ENCODE measurements around the gene BICC1. TPM values are rescaled to one million over a fixed set of nuclear protein-coding genes. Genes with fewer than 3 reads are reported as not detected.
A peak's percentile ranks its signal among the peaks of the same experiment; 100 is the strongest.

Gene BICC1
- total RNA-seq, 1 donor from 2014 or later: 9.3 TPM

DNA sequence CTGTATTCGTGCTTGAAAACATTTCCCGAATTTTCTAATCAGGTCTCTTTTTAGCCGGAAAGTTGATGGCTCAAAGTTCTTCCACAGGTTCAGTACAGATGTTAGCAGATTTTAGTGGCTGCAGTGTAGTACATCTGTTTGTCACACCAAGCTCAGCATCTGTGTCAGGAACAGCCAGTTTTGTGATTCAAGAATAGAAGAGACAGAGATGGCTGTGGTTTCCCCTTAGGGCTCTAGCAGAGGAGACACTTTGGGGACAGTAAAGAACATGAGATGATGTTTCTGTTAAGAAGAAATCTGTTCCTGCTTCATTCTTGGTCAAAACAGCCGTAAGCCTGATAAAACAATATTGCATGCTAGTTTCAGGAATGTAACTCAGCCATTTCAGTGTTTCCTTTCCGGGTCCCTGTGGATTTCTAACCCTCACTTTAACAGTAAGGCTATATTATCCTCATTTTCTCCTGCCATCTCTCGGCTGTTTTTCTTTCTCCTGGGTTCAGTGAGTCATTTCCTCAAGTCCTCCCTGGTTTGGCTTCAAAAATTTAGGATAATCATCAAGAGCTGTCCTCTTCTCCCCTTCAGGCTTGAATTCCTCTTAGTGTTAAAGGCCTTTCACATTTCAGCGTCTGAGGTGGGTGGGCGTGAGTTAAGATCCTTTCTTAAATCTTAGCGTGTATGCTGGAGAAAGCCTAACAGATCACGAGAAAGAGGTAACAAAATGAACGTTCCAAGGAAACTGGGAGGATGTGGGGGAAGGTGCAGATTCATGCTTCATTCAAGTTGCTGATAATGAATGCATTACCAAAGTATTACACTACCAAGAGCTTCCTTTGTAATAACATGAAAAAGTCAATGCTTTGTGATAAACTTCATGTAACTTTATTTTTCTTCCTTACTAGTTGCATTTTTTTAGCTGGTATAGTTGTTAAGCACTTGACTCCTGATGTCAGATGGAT is 37.1 kb upstream of the BICC1 start:
- H3K27me3 Mint-ChIP-seq (ENCODE audit: low read depth): peaks cover 26% of the 10 kb centered on the region
- peak overlapping the region; percentile 37 for H3K27ac Mint-ChIP-seq
- H3K36me3 Mint-ChIP-seq: no peaks in the 10 kb centered on the region
- H3K9me3 Mint-ChIP-seq: no peaks in the 10 kb centered on the region
- peaks cover 9% of the 10 kb centered on the region for H3K4me1 Mint-ChIP-seq
- TF ChIP-seq, protein P1, sequence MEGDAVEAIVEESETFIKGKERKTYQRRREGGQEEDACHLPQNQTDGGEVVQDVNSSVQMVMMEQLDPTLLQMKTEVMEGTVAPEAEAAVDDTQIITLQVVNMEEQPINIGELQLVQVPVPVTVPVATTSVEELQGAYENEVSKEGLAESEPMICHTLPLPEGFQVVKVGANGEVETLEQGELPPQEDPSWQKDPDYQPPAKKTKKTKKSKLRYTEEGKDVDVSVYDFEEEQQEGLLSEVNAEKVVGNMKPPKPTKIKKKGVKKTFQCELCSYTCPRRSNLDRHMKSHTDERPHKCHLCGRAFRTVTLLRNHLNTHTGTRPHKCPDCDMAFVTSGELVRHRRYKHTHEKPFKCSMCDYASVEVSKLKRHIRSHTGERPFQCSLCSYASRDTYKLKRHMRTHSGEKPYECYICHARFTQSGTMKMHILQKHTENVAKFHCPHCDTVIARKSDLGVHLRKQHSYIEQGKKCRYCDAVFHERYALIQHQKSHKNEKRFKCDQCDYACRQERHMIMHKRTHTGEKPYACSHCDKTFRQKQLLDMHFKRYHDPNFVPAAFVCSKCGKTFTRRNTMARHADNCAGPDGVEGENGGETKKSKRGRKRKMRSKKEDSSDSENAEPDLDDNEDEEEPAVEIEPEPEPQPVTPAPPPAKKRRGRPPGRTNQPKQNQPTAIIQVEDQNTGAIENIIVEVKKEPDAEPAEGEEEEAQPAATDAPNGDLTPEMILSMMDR (IDR thresholded peaks at IDR 0.05; ENCODE audit: unreplicated experiment): no peak
- no peak overlapping the region for H3K4me3 Mint-ChIP-seq
- no peak for DNase-seq (ENCODE audit: low spot score in 2 of 2, unreplicated experiment in 2 of 2)

- no peak overlapping the region for H3K4me3 Mint-ChIP-seq
- H3K27ac Mint-ChIP-seq: peak overlapping the region; percentile 69
- H3K9me3 Mint-ChIP-seq: no peaks in the 10 kb centered on the region
- H3K27me3 Mint-ChIP-seq (ENCODE audit: low read depth): peaks cover 14% of the 10 kb centered on the region
- TF ChIP-seq, protein P1 (IDR thresholded peaks at IDR 0.05; ENCODE audit: unreplicated experiment): no peak
- no peak for DNase-seq (ENCODE audit: low spot score in 2 of 2, unreplicated experiment in 2 of 2)
- peaks cover 9% of the 10 kb centered on the region for H3K4me1 Mint-ChIP-seq
- H3K36me3 Mint-ChIP-seq: no peaks in the 10 kb centered on the region
Measured at GRCh38 chr10:58477122-58477521, 35.5 kb upstream of the BICC1 start.

DNA sequence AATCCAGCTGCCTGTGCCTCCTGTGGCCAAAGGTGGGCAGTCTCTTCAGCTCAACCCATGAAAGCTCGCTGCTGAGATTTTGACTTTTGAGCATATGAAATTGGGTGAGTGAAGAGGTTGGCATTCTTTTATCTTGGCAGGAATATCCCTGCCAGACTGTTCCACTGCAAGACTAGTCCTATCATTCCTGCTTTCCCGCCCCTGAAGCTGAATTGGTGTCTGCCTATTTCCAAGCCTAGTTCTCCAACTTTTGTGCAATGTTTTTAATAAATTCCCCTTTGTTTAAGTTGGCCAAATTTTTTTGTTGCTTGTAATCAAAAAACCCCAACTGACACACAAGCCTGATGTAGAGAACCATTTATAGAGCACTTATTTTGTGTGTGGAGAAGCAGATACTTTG is 34.8 kb upstream of the BICC1 start:
- no peak overlapping the region for H3K4me3 Mint-ChIP-seq
- H3K27me3 Mint-ChIP-seq (ENCODE audit: low read depth): peaks cover 7% of the 10 kb centered on the region
- TF ChIP-seq, protein P1 (IDR thresholded peaks at IDR 0.05; ENCODE audit: unreplicated experiment): no peak
- DNase-seq (ENCODE audit: low spot score in 2 of 2, unreplicated experiment in 2 of 2): no peak
- no peaks in the 10 kb centered on the region for H3K9me3 Mint-ChIP-seq
- no peaks in the 10 kb centered on the region for H3K36me3 Mint-ChIP-seq
- H3K27ac Mint-ChIP-seq: peak overlapping the region; percentile 33
- peaks cover 9% of the 10 kb centered on the region for H3K4me1 Mint-ChIP-seq

DNA sequence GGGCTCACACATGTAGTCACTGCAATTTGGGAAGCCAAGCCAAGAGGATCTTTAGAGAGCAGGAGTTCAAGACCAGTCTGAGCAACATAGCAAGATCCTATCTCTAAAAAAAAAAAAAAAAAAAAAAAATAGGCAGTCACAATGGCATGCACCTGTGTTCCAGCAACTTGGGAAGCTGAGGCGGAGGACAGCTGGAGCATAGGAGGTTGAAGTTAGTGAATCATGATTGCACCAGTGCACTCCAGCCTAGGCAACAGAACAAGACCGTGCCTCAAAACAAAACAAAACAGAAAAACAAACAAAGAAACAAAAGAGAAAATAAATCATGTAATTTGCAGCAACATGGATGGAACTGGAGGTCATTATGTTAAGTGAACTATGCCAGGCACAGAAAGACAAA is 33.6 kb upstream of the BICC1 start:
- TF ChIP-seq, protein P1 (IDR thresholded peaks at IDR 0.05; ENCODE audit: unreplicated experiment): no peak
- Mint-ChIP-seq H3K36me3 (no peaks in the 10 kb centered on the region), H3K4me1 (peaks cover 9% of the 10 kb centered on the region)

GRCh38 chr10:58480321-58480720 is 32.4 kb upstream of the BICC1 start:
- peaks cover 9% of the 10 kb centered on the region for H3K4me1 Mint-ChIP-seq
- DNase-seq (ENCODE audit: low spot score in 2 of 2, unreplicated experiment in 2 of 2): no peak
- H3K27ac Mint-ChIP-seq: no peak overlapping the region
- H3K4me3 Mint-ChIP-seq: no peak overlapping the region
- no peaks in the 10 kb centered on the region for H3K9me3 Mint-ChIP-seq
- TF ChIP-seq, protein P1 (IDR thresholded peaks at IDR 0.05; ENCODE audit: unreplicated experiment): no peak
- no peaks in the 10 kb centered on the region for H3K36me3 Mint-ChIP-seq
- peaks cover 4% of the 10 kb centered on the region for H3K27me3 Mint-ChIP-seq (ENCODE audit: low read depth)

More for the DNA sequence above, 33.6 kb upstream of the BICC1 start:
- no peak for DNase-seq (ENCODE audit: low spot score in 2 of 2, unreplicated experiment in 2 of 2)
- Mint-ChIP-seq H3K27me3 (ENCODE audit: low read depth) (peaks cover 4% of the 10 kb centered on the region), H3K9me3 (no peaks in the 10 kb centered on the region), H3K27ac (no peak overlapping the region), H3K4me3 (no peak overlapping the region)

Data from mesothelial cell of epicardium (in vitro differentiated cells).